Fibroblast of peridontal ligament (primary cell): ENCODE data around the gene UTY.

ENCODE experiments used
- DNase-seq: peaks from one replicate; pipeline ENCODE4 v3.0.0-alpha.2; 2010; ENCODE audit errors: extremely low read depth

The UTY gene

DNA sequence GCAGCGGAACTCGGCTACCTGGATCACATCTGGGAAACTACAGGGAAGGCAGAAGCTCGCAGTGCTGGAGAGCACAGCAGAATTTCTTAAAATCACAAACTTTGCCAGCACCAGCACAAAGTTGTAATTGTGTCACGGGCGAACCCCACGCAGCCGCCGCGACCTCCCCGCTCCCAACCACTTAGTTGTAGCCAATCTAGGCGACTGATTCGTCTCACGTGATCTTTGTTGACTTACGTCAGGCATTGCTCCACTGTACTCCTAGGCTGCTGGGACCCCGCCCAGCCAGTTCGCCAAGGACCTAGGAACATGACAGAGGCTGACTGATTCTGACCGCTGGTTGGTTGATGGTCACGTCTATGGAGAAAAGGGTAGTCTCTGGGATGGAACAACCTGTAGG lies at the start of gene UTY:
TSS of gene UTY (minus strand) at position 206 of the 400 bp plus-strand sequence. CDS start 368 bp downstream, outside the sequence.
- DNase-seq, result peak; percentile 93

- no peak for DNase-seq
Observed at GRCh38 chrY:13520474-13520873, 40.6 kb upstream of the UTY start.

- DNase-seq, result no peak
Observed at GRCh38 chrY:13501215-13501614, 21.4 kb upstream of the UTY start.

DNA sequence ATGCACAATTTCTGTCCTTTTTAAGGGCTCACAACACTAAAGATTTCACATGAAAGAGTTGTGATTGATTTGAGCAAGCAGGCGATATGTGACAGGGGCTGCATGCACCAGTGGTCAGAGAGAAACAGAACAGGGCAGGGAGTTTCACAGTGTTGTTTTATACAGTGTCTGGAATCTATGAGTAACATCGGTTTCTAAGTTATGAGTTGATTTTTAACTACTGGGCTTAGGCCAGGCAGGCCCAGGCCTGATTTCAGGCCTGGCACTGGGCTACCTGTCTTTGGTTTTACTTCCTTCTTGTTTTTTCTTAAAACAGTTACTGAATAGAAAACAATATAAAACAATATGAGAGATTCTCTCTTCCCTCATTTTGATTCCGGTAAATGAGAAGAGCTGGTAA lies 13.9 kb upstream of the UTY start:
- DNase-seq, result no peak

DNA sequence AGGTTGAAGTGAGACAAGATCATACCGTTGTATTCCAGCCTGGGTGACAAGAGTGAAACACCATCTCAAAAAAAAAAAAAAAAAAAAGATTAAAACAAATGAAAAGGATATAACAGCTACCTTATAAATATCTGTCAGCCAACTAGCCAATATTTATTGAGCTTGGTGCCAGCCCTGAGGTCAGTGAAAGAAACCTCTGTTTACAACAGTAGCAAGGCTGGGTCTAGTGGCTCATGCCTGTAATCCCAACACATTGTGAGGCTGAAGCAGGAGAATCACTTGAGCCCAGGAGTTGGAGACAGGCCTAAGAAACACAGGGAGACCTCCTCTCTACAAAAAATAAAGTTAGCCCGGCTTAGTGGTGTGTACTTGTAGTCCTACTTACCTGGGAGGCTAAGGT lies 12.6 kb upstream of the UTY start:
- DNase-seq, result no peak

DNA sequence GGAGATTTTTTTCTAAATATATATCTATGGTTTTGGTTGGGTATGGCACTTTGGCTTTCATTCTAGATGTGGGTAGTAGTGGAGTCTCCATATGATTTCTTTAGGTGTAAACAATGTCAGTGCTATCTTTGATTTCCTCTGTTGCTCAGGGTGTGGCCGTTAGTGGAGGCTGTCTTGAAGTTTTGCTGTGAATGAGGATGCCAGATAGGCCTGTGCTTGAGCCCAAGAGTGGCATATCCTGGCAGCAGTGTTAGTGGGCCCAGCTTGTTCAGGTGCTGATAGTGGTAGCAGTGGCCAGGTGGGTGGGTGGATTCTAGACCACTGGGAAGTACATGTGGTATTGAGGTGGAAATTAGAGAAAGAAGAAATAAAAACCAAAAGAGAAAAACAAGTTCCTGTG lies 8.9 kb upstream of the UTY start:
- no peak for DNase-seq

- peak; percentile 39 for DNase-seq
Observed at GRCh38 chrY:13479121-13479711, 617 bp downstream of the UTY start.

DNA sequence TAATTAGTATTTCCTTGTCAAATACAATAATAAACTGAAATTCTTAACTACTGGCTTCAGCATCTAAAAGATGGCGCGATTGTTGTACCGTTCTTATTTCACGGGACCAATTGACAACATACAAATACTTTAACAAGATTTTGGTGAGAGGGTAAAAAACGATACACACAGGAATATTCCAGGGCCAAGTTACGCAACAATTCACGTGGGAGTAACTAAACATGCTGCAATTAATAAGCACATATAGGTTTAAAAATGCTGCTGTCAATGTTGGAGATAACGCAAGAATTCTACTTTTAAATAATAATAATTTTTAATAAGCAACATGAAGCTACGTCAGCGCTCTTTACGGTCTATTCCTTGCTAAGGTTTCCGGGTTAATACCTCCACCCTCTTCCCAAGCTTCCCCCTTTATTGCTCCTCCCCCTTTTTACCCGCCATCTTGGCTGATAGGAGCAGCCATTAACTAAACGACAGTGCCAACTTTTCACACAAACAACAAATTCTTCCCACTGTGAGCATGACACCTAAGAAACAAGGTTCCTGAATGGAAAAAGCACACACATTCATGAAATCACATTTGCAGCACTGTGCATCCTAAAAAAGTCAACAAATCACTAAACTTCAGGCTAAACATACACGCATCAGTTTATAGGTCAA lies 1.6 kb downstream of the UTY start:
- peak; percentile 76 for DNase-seq

GRCh38 chrY:13474997-13475396 lies 4.8 kb downstream of the UTY start:
- DNase-seq, result no peak

DNA sequence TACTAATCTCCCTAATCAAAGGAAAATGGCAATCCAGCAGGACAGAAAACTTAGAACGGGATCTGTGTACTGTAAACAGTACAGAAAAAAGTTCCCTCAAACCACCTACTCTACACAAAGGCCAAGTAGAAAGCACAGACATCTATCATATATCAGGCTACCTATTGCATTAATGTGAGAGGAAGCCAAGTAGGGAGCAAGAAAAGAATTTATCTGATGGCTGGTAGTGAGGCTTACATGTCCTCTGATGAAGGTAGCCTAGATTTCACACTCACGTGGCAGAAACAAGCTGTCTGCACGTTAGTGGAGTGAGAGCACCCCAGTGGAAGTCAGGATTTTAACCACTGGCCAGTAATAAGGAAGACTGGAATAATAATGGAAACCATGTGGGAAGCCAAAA lies 28.3 kb downstream of the UTY start:
- DNase-seq, result no peak

GRCh38 chrY:13450596-13451130 lies 29.2 kb downstream of the UTY start:
- DNase-seq, result no peak

DNA sequence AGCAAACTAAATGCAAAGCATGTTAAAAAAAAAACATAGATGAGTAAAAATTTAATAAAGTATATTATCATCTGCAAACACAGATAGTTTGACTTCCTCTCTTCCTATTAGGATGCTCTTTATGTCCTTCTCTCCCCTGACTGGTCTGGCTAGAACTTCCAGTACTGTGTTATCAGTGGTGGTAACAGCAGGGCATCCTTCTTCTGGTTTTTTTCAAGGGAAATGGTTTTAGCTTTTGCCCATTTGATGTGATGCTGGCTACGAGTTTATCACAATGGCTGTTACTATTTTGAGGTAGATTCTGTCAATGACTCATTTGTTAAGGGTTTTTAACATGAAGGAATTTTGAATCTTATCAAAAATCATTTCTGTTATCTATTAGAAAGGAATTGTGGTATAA lies 34.3 kb downstream of the UTY start:
- DNase-seq, result no peak

DNA sequence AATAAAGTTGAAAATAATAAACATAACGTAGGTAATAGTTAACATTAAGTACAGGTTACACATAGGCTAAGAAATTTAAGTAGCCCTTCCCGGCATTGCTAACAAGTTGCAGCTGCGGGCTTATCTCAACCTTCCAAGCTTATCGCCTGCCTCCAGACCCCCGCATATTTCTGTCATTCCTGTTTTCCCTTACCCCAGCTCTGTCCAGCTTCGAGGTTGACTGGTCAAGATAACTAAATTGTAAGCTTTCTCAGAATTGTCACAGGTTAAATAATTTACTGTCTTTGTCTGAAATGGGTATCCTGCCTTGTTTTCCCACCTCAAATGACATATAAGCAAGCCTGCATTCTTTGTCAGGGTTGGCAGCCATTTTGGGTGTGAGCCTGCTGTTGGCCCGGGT lies 36.7 kb downstream of the UTY start:
- no peak for DNase-seq

DNA sequence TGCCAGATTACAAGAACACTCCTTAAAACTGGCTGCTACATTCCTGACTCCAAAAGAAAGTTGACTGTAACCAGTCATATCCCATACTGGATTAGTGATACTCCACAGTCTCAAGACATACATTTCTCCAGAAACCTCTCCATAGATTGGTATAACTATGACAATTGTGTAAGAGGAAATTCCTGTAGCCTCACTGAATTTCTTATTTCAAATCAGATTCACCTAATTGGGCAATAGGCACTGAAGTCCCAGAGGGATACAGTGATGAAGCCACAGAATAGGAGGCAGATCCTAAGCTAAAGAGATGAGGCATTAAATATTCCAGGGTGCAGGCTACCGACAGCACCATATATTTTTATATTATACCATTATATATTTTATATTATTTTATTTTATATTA lies 39.0 kb downstream of the UTY start:
- DNase-seq, result peak; percentile 20

- DNase-seq, result no peak
Observed at GRCh38 chrY:13435968-13436937, 43.6 kb downstream of the UTY start.

DNA sequence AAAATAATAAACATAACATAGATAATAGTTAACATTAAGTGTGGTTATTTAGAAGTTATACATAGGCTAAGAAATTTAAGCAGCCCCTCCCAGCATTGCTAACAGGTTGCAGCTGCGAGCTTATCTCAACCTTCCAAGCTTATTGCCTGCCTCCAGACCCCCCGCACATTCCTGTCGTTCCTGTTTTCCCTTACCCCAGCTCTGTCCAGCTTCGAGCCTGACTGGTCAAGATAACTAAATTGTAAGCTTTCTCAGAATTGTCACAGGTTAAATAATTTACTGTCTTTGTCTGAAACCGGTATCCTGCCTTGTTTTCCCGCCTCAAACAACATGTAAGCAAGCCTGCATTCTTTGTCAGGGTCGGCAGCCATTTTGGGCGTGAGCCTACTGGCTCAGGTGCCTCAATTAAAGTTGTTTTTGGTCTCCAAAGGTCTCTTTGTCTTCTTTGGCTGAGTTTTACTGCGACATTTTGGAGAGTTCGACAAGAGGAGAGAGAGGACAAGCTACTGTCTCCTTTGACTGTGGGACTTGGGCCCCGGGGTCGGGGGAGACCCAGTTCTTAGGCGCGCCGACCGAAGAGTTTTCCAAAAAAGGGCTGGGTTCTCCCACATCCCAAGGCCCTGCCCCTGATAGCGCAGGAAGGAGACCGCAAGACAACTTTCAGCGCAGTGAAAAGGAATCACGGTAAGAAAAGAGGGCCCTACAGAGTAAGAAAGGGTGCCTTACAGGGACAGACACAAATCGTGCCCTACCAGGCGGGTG lies 44.4 kb downstream of the UTY start:
- DNase-seq, result no peak

- DNase-seq, result no peak
Observed at GRCh38 chrY:13432293-13433025, 47.4 kb downstream of the UTY start.

GRCh38 chrY:13429551-13429950 lies 50.3 kb downstream of the UTY start:
- DNase-seq, result no peak

- peak; percentile 90 for DNase-seq
Observed at GRCh38 chrY:13423281-13423732, 56.5 kb downstream of the UTY start.

DNA sequence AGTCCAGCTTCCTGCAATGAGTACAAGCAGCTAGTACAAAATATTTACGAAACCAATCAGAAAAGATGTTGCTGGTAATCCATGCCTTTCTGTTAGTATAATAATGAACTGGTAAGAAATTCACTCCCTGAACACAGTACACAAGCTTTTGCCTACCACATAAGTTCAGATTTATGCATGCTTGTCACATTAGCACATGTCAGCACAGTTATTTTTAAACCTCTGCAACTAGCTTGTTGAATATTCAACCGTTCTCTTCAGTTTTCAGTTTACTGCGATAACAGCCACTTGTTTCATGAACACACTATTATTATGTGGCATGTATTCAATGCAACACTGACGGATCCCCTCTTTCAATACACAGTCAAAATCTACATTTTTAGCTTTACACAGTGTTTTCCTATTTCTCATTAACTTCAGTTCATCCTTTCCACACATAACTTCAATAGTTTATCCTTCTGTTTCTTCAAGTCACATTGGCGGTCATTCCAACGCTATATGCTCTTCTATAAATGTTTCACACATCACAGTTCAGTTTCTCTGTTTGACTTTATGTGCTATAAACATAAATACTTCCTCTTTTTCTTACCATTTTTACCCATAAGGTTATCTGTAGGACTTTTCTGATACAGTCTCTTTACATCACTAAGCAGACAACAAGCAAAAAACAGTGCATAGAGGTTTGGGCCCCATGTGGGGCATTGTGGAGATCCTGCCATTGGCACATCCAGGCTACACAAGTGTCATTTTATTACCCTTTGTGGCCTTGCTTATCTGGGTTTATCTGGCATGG lies 62.8 kb downstream of the UTY start:
- DNase-seq, result no peak
